Measurements from ENCODE around the gene CCBE1.

- TF ChIP-seq CTCF (IDR thresholded peaks at IDR 0.05 in 8 of 11, conservative IDR thresholded peaks at IDR 0.05 in 3 of 11) (no peak), POLR2A (IDR thresholded peaks at IDR 0.05) (no peak), POLR2AphosphoS5 (IDR thresholded peaks at IDR 0.05) (no peak)
Measured at GRCh38 chr18:59674186-59674902, 22.9 kb downstream of the CCBE1 start.
